H1 (cell line): ENCODE results near the gene PAX6. TPM values are rescaled to one million over a fixed set of nuclear protein-coding genes. Genes with fewer than 3 reads are reported as not detected.

Experiments
- CTCF ChIA-PET: fragments of 300-600 bp; sonication (Branson Sonifier 250); formaldehyde crosslinking; loops from one replicate; lab custom pipeline; 2021; ENCODE audit not compliant: partially characterized antibody; lab: Charles Lee
- POLR2A ChIA-PET: fragments of 300-600 bp; sonication (Branson Sonifier 250); formaldehyde crosslinking; loops from one replicate; lab custom pipeline; 2021; ENCODE audit warnings: inconsistent platforms; ENCODE audit not compliant: partially characterized antibody; lab: Charles Lee
- DNase-seq, 2 experiments: peaks; one replicate each; pipeline versions ENCODE4 v3.0.0 to v3.0.0-alpha.2; 2010 to 2022; ENCODE audit warnings: low spot score in 2 of 2, low read depth in 1 of 2, mixed read lengths in 1 of 2
- FAIRE-seq: peaks from 2 replicates; lab custom pipeline; 2011; peaks lifted over from hg19 to GRCh38; lab: Jason Lieb, UNC
- H2AFZ ChIP-seq: 2 replicates; pipeline ENCODE4 v1.8.1; 2012; ENCODE audit warnings: low read length, inconsistent platforms
- H2AK5ac ChIP-seq: 2 replicates; pipeline ENCODE4 v1.6.1; 2013; ENCODE audit warnings: low read depth, low read length
- H2BK120ac ChIP-seq: replicated peaks from 2 replicates; pipeline ENCODE3; 2013; ENCODE audit warnings: low read depth, low read length, inconsistent platforms
- H2BK12ac ChIP-seq: 2 replicates; pipeline ENCODE4 v1.6.1; 2013; ENCODE audit warnings: low read depth, low read length
- H2BK15ac ChIP-seq: 2 replicates; pipeline ENCODE4 v1.6.1; 2013; ENCODE audit warnings: low read length
- H2BK20ac ChIP-seq: 2 replicates; pipeline ENCODE4 v1.6.1; 2013; ENCODE audit warnings: low read length
- H2BK5ac ChIP-seq: 2 replicates; pipeline ENCODE4 v1.6.1; 2013; ENCODE audit warnings: low read depth, low read length
- H3K14ac ChIP-seq: 2 replicates; pipeline ENCODE4 v1.6.1; 2013; ENCODE audit warnings: inconsistent platforms; ENCODE audit not compliant: insufficient read length
- H3K18ac ChIP-seq: 2 replicates; pipeline ENCODE4 v1.6.1; 2013; ENCODE audit warnings: low read length; ENCODE audit errors: extremely low read depth
- H3K23ac ChIP-seq: 2 replicates; pipeline ENCODE4 v1.6.1; 2013; ENCODE audit warnings: inconsistent platforms; ENCODE audit not compliant: insufficient read length
- H3K23me2 ChIP-seq: 2 replicates; pipeline ENCODE4 v1.6.1; 2013; ENCODE audit warnings: low read depth, low read length
- H3K27ac ChIP-seq: 2 replicates; pipeline ENCODE4 v1.6.1; 2011; ENCODE audit warnings: low read depth, low read length, inconsistent platforms
- H3K27me3 ChIP-seq, 4 experiments: replicated peaks in 1 of 4; 1 replicate in 1 of 4; 2 replicates in 3 of 4; pipeline versions ENCODE4 v1.6.1 to v1.8.1; 2011 to 2013; ENCODE audit warnings: low read length in 3 of 4, mild to moderate bottlenecking in 3 of 4, inconsistent platforms in 2 of 4, mixed read lengths in 2 of 4, moderate library complexity in 1 of 4; ENCODE audit not compliant: control insufficient read depth in 3 of 4, insufficient read depth in 3 of 4; ENCODE audit errors: extremely low read depth in 1 of 4
- H3K36me3 ChIP-seq, 4 experiments: 2 replicates each; pipeline versions ENCODE4 v1.6.1 to v1.8.1; 2011 to 2013; ENCODE audit warnings: mild to moderate bottlenecking in 4 of 4, low read length in 3 of 4, moderate library complexity in 2 of 4, control low read depth in 1 of 4, inconsistent platforms in 1 of 4; ENCODE audit not compliant: insufficient read depth in 4 of 4, control insufficient read depth in 2 of 4
- H3K4ac ChIP-seq: replicated peaks from 2 replicates; pipeline ENCODE3; 2013; ENCODE audit warnings: low read length, low read depth, mixed read lengths, inconsistent platforms; ENCODE audit not compliant: insufficient read length
- H3K4me1 ChIP-seq, 4 experiments: replicated peaks in 1 of 4; 1 replicate in 1 of 4; 2 replicates in 3 of 4; pipeline versions ENCODE4 v1.6.1 to v1.8.1; 2011 to 2013; ENCODE audit warnings: low read length in 3 of 4, inconsistent platforms in 2 of 4, mixed read lengths in 1 of 4; ENCODE audit not compliant: insufficient read depth in 4 of 4, control insufficient read depth in 3 of 4
- H3K4me2 ChIP-seq, 2 experiments: 2 replicates each; pipeline versions ENCODE4 v1.6.1 to v1.8.1; 2011 to 2013; ENCODE audit warnings: low read depth in 2 of 2, low read length in 2 of 2, control low read depth in 1 of 2, inconsistent platforms in 1 of 2, mild to moderate bottlenecking in 1 of 2; ENCODE audit not compliant: insufficient read depth in 1 of 2
- H3K4me3 ChIP-seq, 4 experiments: fragments of 200-600, 300-600 bp in 1 of 4; sonication (generic), shearing (Covaris generic), sonication (Bioruptor Twin) in 1 of 4; 2 replicates each; pipeline versions ENCODE4 v1.5.1 to v1.8.1; 2011 to 2016; ENCODE audit warnings: low read length in 4 of 4, low read depth in 3 of 4, control low read depth in 2 of 4, inconsistent platforms in 2 of 4, mild to moderate bottlenecking in 2 of 4, mixed read lengths in 1 of 4, moderate library complexity in 1 of 4; ENCODE audit not compliant: insufficient read depth in 2 of 4; ENCODE audit errors: extremely low read depth in 1 of 4
- H3K56ac ChIP-seq: replicated peaks from 2 replicates; pipeline ENCODE3; 2013; ENCODE audit warnings: low read depth, mild to moderate bottlenecking, mixed read lengths, low read length, inconsistent platforms; ENCODE audit not compliant: insufficient read length
- H3K79me1 ChIP-seq: 2 replicates; pipeline ENCODE4 v1.6.1; 2013; ENCODE audit warnings: low read depth, low read length, control low read depth
- H3K79me2 ChIP-seq, 2 experiments: 2 replicates each; pipeline versions ENCODE4 v1.6.1 to v1.8.1; 2012 to 2013; ENCODE audit warnings: low read length in 2 of 2, mild to moderate bottlenecking in 2 of 2, inconsistent platforms in 1 of 2; ENCODE audit not compliant: insufficient read depth in 2 of 2, control insufficient read depth in 1 of 2
- H3K9ac ChIP-seq, 4 experiments: replicated peaks in 1 of 4; 1 replicate in 1 of 4; 2 replicates in 3 of 4; pipeline versions ENCODE4 v1.6.1 to v1.8.1; 2011 to 2013; ENCODE audit warnings: low read depth in 3 of 4, low read length in 3 of 4, control low read depth in 2 of 4, mild to moderate bottlenecking in 2 of 4, moderate library complexity in 2 of 4, inconsistent platforms in 1 of 4; ENCODE audit errors: extremely low read depth in 1 of 4
- H3K9me3 ChIP-seq, 2 experiments: 2 replicates each; pipeline versions ENCODE4 v1.6.1 to v1.8.1; 2012 to 2013; ENCODE audit warnings: mild to moderate bottlenecking in 2 of 2, moderate library complexity in 2 of 2, control low read depth in 1 of 2, inconsistent platforms in 1 of 2, low read depth in 1 of 2, low read length in 1 of 2, mixed read lengths in 1 of 2; ENCODE audit not compliant: insufficient read depth in 2 of 2
- H4K20me1 ChIP-seq, 2 experiments: replicated peaks in 1 of 2; 2 replicates each; pipeline versions ENCODE3 to v1.8.1; 2011 to 2013; ENCODE audit warnings: inconsistent platforms in 2 of 2, low read length in 2 of 2, mild to moderate bottlenecking in 1 of 2; ENCODE audit not compliant: insufficient read depth in 2 of 2, control insufficient read depth in 1 of 2
- H4K5ac ChIP-seq: 2 replicates; pipeline ENCODE4 v1.6.1; 2013; ENCODE audit warnings: low read length, low read depth, mixed read lengths, inconsistent platforms; ENCODE audit not compliant: insufficient read length
- H4K8ac ChIP-seq: 2 replicates; pipeline ENCODE4 v1.8.0; 2013; ENCODE audit warnings: mild to moderate bottlenecking, moderate library complexity, low read length, inconsistent platforms; ENCODE audit not compliant: insufficient read depth; ENCODE audit errors: extremely low read depth
- H4K91ac ChIP-seq: replicated peaks from 2 replicates; pipeline ENCODE3; 2013; ENCODE audit warnings: low read length, mixed read lengths, inconsistent platforms; ENCODE audit not compliant: insufficient read length
- BCL11A ChIP-seq, 2 experiments: IDR thresholded peaks; one replicate each; pipeline ENCODE4 v1.6.1; 2011; ENCODE audit warnings: low read depth in 2 of 2, low read length in 2 of 2, mild to moderate bottlenecking in 2 of 2
- CBX8 ChIP-seq: fragments of 300-800, 300-1000 bp; sonication (generic); IDR thresholded peaks from 2 replicates; pipeline ENCODE4 v1.7.1; 2016; ENCODE audit warnings: low read depth, low read length, borderline replicate concordance
- EZH2 ChIP-seq: fragments of 200-600 bp; sonication (generic); IDR thresholded peaks from 2 replicates; pipeline ENCODE4 v1.7.1; 2012; ENCODE audit warnings: low read depth, mild to moderate bottlenecking, moderate library complexity, low read length, inconsistent platforms; ENCODE audit not compliant: severe bottlenecking
- JUN ChIP-seq: IDR thresholded peaks from 2 replicates; pipeline ENCODE4 v1.6.1; 2011; ENCODE audit warnings: low read depth, mild to moderate bottlenecking, improper control_type of control experiment, low read length
- RNF2 ChIP-seq: fragments of 200-900, 300-1000 bp; sonication (generic); IDR thresholded peaks from 2 replicates; pipeline ENCODE4 v1.7.1; 2016; ENCODE audit warnings: borderline replicate concordance, low read depth, mild to moderate bottlenecking, antibody characterized with exemption, low read length; ENCODE audit not compliant: poor library complexity, severe bottlenecking; ENCODE audit errors: missing control alignments
- RXRA ChIP-seq: IDR thresholded peaks from 2 replicates; pipeline ENCODE4 v1.6.1; 2011; ENCODE audit warnings: low read depth, mild to moderate bottlenecking, low read length, moderate library complexity; ENCODE audit not compliant: insufficient read depth
- SIN3A ChIP-seq, 2 experiments: IDR thresholded peaks in 1 of 2; conservative IDR thresholded peaks in 1 of 2; 2 replicates each; pipeline ENCODE4 v1.6.1; 2011 to 2012; ENCODE audit warnings: low read length in 2 of 2, improper control_type of control experiment in 1 of 2, low read depth in 1 of 2, mild to moderate bottlenecking in 1 of 2
- SP1 ChIP-seq: IDR thresholded peaks from 2 replicates; pipeline ENCODE4 v1.6.1; 2011; ENCODE audit warnings: low read depth, low read length
- SUZ12 ChIP-seq: fragments of 200-600 bp; sonication (generic); IDR thresholded peaks from 2 replicates; pipeline ENCODE4 v1.6.1; 2012; ENCODE audit warnings: mild to moderate bottlenecking, inconsistent platforms, low read length, moderate library complexity, mixed read lengths
- ZNF274 ChIP-seq: IDR thresholded peaks from 2 replicates; pipeline ENCODE4 v1.7.0; 2012; ENCODE audit warnings: low read length, borderline replicate concordance; ENCODE audit errors: extremely low read depth
- WGBS, 2 experiments: shearing (Covaris generic) in 1 of 2; methylation state at CpG; one replicate each; pipeline versions ENCODE4 v1.1.6 to v1.1.7; 2013 to 2015; ENCODE audit warnings: low lambda C conversion rate in 2 of 2, mixed read lengths in 2 of 2, inconsistent platforms in 1 of 2, low coverage in 1 of 2, missing lambda C conversion rate in 1 of 2; ENCODE audit not compliant: insufficient replicate concordance in 2 of 2, insufficient coverage in 1 of 2, insufficient read length in 1 of 2; ENCODE audit errors: extremely low coverage in 1 of 2, missing lambda C conversion rate in 1 of 2; 5-methylcytosine and 5-hydroxymethylcytosine counted together
- polyA plus RNA-seq, 7 experiments: library from polyadenylated mRNA; depleted of rRNA in 3 of 7; stranded (reverse) in 5 of 7; unstranded in 2 of 7; fragments of >200 nt in 5 of 7; fragments of 200-250 nt in 2 of 7; gene quantifications; 1 replicate in 5 of 7; 2 replicates in 1 of 7; 4 replicates in 1 of 7; pipeline versions ENCODE4 v1.2.1 to v1.2.3, GENCODE V29; 2011 to 2013; ENCODE audit warnings: missing spikeins in 2 of 7, mixed read lengths in 2 of 7
- total RNA-seq: library from RNA; stranded (reverse); fragmentation: NEBNext Ultra II Directional; extraction: Animal tissue kit (Norgen Biotek cat#: 25700); gene quantifications from 2 replicates; pipeline ENCODE4 v1.2.1, GENCODE V29; 2021

PAX6 gene
- total and polyA plus RNA-seq, 2 of the 8 experiments (the other 6 are each of a cell fraction or from before 2014, with no cell fraction given), result 0.30 to 0.65 TPM

DNA sequence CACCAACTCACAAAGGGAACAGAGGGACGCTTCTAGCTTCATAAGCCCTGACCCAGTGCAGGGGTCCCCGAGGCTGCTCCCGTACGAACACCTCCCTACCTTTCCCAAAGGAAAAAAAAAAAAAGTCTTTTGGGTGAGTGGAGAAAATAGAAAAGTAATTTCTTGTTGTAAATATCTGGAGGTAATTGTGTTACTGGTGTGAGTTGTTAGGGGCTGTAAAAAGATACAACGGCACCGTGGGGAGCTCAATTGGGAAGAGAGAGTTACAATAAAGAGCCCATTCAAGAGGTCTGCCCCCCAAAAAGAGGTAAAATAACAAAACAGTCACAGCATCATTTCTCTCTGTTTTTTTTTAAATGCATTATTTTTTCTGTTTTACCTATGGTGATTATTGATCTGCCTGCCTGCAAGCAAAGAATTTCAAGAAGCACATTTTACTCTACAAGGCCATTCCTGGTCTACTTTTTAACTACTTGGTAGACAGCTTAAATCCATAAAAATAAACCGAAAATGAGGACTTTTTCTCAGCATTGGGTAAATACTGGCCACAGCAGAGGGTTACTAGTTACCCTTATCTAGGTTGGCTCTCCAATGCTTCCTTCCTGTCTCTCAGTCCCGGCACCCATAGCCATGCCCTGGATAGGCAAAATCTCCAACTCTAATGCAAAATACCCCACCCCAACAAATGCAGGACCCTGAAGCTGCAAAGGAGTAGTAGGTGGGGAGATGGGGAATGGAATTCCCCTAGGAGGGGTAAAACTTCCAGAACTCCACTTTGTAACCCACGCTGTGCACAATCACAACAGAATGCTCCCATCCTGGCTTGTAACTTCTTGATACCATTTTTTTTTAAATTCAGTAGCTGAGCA is 3.1 kb downstream of the PAX6 start:
- no peak overlapping the region for H4K8ac ChIP-seq
- H3K27me3 ChIP-seq, result peaks cover 85 to 99% (median 96%) of the 10 kb centered on the region in 4 experiments
- H2BK5ac ChIP-seq, result no peak overlapping the region; the same call in 1 of the 2 replicates
- H2AK5ac ChIP-seq, result no peak overlapping the region
- H2BK20ac ChIP-seq, result peak overlapping the region; percentile 67; the same call in 1 of the 2 replicates
- no peak overlapping the region for H3K9ac ChIP-seq
- no peaks in the 10 kb centered on the region for H3K79me2 ChIP-seq
- H3K79me1 ChIP-seq, result no peaks in the 10 kb centered on the region
- H2BK120ac ChIP-seq, result no peak overlapping the region
- H3K4ac ChIP-seq, result no peak overlapping the region
- no peak overlapping the region for H4K5ac ChIP-seq
- H4K91ac ChIP-seq, result no peak overlapping the region
- peaks cover 27 to 49% (median 36%) of the 10 kb centered on the region in 4 experiments for H3K4me1 ChIP-seq
- H3K56ac ChIP-seq, result no peak overlapping the region
- H2BK12ac ChIP-seq, result no peak overlapping the region
- H3K18ac ChIP-seq, result no peak overlapping the region
- CTCF ChIA-PET, result interaction anchor here (0.7 to 7.2 kb wide), 13 partner anchors 9 to 201 kb away, joined by 3 to 88 read pairs (median 5); no protein-coding TSS in a partner anchor
- no peak overlapping the region for H2BK15ac ChIP-seq
- WGBS, 2 experiments, result 5% methylated on average over 9 of the region's 9 CpGs; no CpG with 5 or more reads in 1 of the 2 experiments
- DNase-seq, result peak in 1 of 2 experiments; percentile 50
- H2AFZ ChIP-seq, result no peak overlapping the region
- peaks cover 3% of the 10 kb centered on the region; the same call in 1 of the 2 replicates for H3K23me2 ChIP-seq
- FAIRE-seq, result peak; percentile 45
- H3K36me3 ChIP-seq, result no peaks in the 10 kb centered on the region
- H3K4me2 ChIP-seq, result peak overlapping the region; percentile 39 to 56
- H3K14ac ChIP-seq, result no peak overlapping the region
- H3K4me3 ChIP-seq, result peak overlapping the region in 2 of 4 experiments; percentile 2 to 39; a peak in 4 of 8 replicates
- no peak overlapping the region for H3K27ac ChIP-seq
- H4K20me1 ChIP-seq, result peaks cover 2 to 19% of the 10 kb centered on the region in 2 experiments
- no peaks in the 10 kb centered on the region for H3K9me3 ChIP-seq
- POLR2A ChIA-PET, result interaction anchor here (0.7 to 3.4 kb wide), 7 partner anchors 10 to 252 kb away, joined by 3 to 16 read pairs (median 6); no protein-coding TSS in a partner anchor
- no peak overlapping the region for H3K23ac ChIP-seq
- TF ChIP-seq ZNF274 (no peak), SP1 (no peak), CBX8 (peak; percentile 17; the same call in 1 of the 2 replicates), JUN (no peak), RXRA (no peak), SIN3A (conservative IDR thresholded peaks at IDR 0.05 in 1 of 2, IDR thresholded peaks at IDR 0.05 in 1 of 2; ENCODE audit: low read depth in 1 of 2, low read length in 2 of 2) (no peak), BCL11A (IDR thresholded peaks at IDR 0.05; ENCODE audit: low read depth in 2 of 2, low read length in 2 of 2) (no peak), EZH2 (peak; percentile 1), RNF2 (peak; percentile 50), SUZ12 (no peak; the same call in none of the 2 replicates)
